ENCODE data around the gene DDX54. TPM values are rescaled to one million over a fixed set of nuclear protein-coding genes. Genes with fewer than 3 reads are reported as not detected.

Gene DDX54
- total and polyA plus RNA-seq, 2 of the 8 experiments (the other 6 are each of a cell fraction or from before 2014, with no cell fraction given), result 64.9 to 113 TPM

DNA sequence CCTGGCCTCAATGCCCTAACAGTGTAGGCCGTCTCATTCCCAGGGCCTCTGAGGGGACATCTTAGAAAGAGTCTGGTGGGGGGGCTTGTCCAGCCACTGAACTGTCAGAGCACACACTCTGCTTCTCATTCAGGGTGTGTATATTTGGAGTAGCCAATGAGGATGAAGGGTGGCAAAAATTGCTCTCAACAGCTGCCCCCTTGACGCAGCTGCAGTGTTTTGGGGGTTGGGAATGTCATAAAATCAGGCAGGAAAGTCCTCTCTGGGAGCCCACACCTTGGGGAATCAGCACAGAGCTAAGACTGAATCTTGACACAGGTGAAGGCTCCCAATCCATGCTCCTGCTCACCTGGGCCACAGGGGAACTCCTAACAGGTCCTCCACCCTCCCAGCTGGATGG lies 51.2 kb downstream of the DDX54 start (continued):
- no peak for TF ChIP-seq HDAC2 (IDR thresholded peaks at IDR 0.05; ENCODE audit: borderline replicate concordance in 1 of 2, low read depth in 2 of 2, low read length in 2 of 2)
- TF ChIP-seq, protein P1, sequence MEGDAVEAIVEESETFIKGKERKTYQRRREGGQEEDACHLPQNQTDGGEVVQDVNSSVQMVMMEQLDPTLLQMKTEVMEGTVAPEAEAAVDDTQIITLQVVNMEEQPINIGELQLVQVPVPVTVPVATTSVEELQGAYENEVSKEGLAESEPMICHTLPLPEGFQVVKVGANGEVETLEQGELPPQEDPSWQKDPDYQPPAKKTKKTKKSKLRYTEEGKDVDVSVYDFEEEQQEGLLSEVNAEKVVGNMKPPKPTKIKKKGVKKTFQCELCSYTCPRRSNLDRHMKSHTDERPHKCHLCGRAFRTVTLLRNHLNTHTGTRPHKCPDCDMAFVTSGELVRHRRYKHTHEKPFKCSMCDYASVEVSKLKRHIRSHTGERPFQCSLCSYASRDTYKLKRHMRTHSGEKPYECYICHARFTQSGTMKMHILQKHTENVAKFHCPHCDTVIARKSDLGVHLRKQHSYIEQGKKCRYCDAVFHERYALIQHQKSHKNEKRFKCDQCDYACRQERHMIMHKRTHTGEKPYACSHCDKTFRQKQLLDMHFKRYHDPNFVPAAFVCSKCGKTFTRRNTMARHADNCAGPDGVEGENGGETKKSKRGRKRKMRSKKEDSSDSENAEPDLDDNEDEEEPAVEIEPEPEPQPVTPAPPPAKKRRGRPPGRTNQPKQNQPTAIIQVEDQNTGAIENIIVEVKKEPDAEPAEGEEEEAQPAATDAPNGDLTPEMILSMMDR (IDR thresholded peaks at IDR 0.05; ENCODE audit: control extremely low read depth in 1 of 3, insufficient read depth in 1 of 3, low read depth in 1 of 3, low read length in 3 of 3), result no peak
- no peak for TF ChIP-seq CHD2 (IDR thresholded peaks at IDR 0.05; ENCODE audit: low read length)
- TF ChIP-seq ASH2L (IDR thresholded peaks at IDR 0.05; ENCODE audit: low read length), result no peak
- TF ChIP-seq RAD21 (IDR thresholded peaks at IDR 0.05 in 1 of 2, conservative IDR thresholded peaks at IDR 0.05 in 1 of 2; ENCODE audit: low read depth in 2 of 2, low read length in 2 of 2), result no peak
- TF ChIP-seq RXRA (IDR thresholded peaks at IDR 0.05; ENCODE audit: insufficient read depth, low read depth, low read length), result no peak
- no peak for TF ChIP-seq TBP (IDR thresholded peaks at IDR 0.05; ENCODE audit: low read depth, low read length)
- TF ChIP-seq KDM5A (IDR thresholded peaks at IDR 0.05; ENCODE audit: low read length), result no peak
